Uterus (tissue), 4 donors: Measurements from ENCODE around the gene TMSB4X. TPM values are rescaled to one million over a fixed set of nuclear protein-coding genes. Genes with fewer than 3 reads are reported as not detected.

ENCODE experiments used
- DNase-seq, 2 donors: peaks; one replicate each; pipeline ENCODE4 v3.0.0-alpha.2; 2019 to 2020
- H3K27ac ChIP-seq, 2 donors: fragments of 200-600 bp; sonication (generic); 1 replicate in 1 of 2; 2 replicates in 1 of 2; pipeline ENCODE4 v1.5.1; 2016 to 2018
- H3K27me3 ChIP-seq, 2 donors: fragments of 200-600 bp; sonication (generic); one replicate each; pipeline ENCODE4 v1.5.1; 2018 to 2019; ENCODE audit warnings: control low read depth in 1 of 2
- H3K36me3 ChIP-seq, 2 donors: fragments of 200-600 bp; sonication (generic); one replicate each; pipeline ENCODE4 v1.5.1; 2019; ENCODE audit warnings: control low read depth in 1 of 2
- H3K4me1 ChIP-seq, 2 donors: fragments of 200-600 bp; sonication (generic); one replicate each; pipeline ENCODE4 v1.5.1; 2018 to 2019; ENCODE audit warnings: control low read depth in 1 of 2
- H3K4me3 ChIP-seq, 2 donors: fragments of 200-600 bp; sonication (generic); 1 replicate in 1 of 2; 2 replicates in 1 of 2; pipeline ENCODE4 v1.5.1; 2018 to 2019; ENCODE audit warnings: mild to moderate bottlenecking in 1 of 2
- H3K9me3 ChIP-seq, 2 donors: fragments of 200-600 bp; sonication (generic); one replicate each; pipeline ENCODE4 v1.5.1; 2019; ENCODE audit warnings: control low read depth in 1 of 2
- CTCF ChIP-seq, 4 experiments: fragments of 200-600 bp in 2 of 4; fragments of 450-650 bp in 2 of 4; sonication (generic) in 2 of 4; IDR thresholded peaks; one replicate each; pipeline ENCODE4 v1.5.1; 2016 to 2019; ENCODE audit warnings: antibody characterized with exemption in 4 of 4, mild to moderate bottlenecking in 2 of 4, moderate library complexity in 1 of 4
- POLR2A ChIP-seq, 2 donors: fragments of 450-650 bp; IDR thresholded peaks; one replicate each; pipeline ENCODE4 v1.6.1; 2016; ENCODE audit warnings: antibody characterized with exemption in 2 of 2, mild to moderate bottlenecking in 1 of 2, moderate library complexity in 1 of 2
- intact Hi-C: fragments of 100-400 bp; cut with DNase I; formaldehyde crosslinking; loops from one replicate; pipeline ENCODE4 v1.15.1; 2023; ENCODE audit warnings: low total_unique reads
- total RNA-seq, 4 donors: library from RNA; depleted of rRNA in 3 of 4; stranded (reverse); fragments of >200 nt in 3 of 4; gene quantifications; one replicate each; pipeline versions ENCODE4 v1.1.0 to v1.2.4, GENCODE V29; 2014 to 2023
- donor health status: DM: yes; HTN: yes; CAD: no.

Gene TMSB4X
- total RNA-seq, 4 donors from 2014 or later, result 2,867 to 6,849 (median 3,091) TPM

GRCh38 chrX:12989461-12989860 is 14.6 kb downstream of the TMSB4X start:
- TF ChIP-seq POLR2A (IDR thresholded peaks at IDR 0.05) (no peak), CTCF (IDR thresholded peaks at IDR 0.05) (no peak)
- no peak overlapping the region for H3K27ac ChIP-seq
- intact Hi-C loops, result no loop called here

GRCh38 chrX:12991575-12991974 is 16.7 kb downstream of the TMSB4X start:
- Histone ChIP-seq H3K27me3 (no peaks in the 10 kb centered on the region), H3K4me3 (no peak overlapping the region), H3K27ac (no peak overlapping the region), H3K36me3 (no peaks in the 10 kb centered on the region), H3K9me3 (no peaks in the 10 kb centered on the region), H3K4me1 (no peaks in the 10 kb centered on the region)
- DNase-seq, result no peak
- intact Hi-C loops, result no loop called here
- TF ChIP-seq POLR2A (IDR thresholded peaks at IDR 0.05), result no peak
- no peak for TF ChIP-seq CTCF (IDR thresholded peaks at IDR 0.05)

More at GRCh38 chrX:12989461-12989860, 14.6 kb downstream of the TMSB4X start:
- H3K27me3 ChIP-seq, result no peaks in the 10 kb centered on the region
- H3K4me3 ChIP-seq, result no peak overlapping the region
- no peak for DNase-seq
- no peaks in the 10 kb centered on the region for H3K4me1 ChIP-seq
- no peaks in the 10 kb centered on the region for H3K9me3 ChIP-seq
- no peaks in the 10 kb centered on the region for H3K36me3 ChIP-seq

GRCh38 chrX:12992544-12993118 is 17.7 kb downstream of the TMSB4X start:
- Histone ChIP-seq H3K4me3 (no peak overlapping the region), H3K36me3 (no peaks in the 10 kb centered on the region), H3K27ac (peak overlapping the region in 1 of 2 donors; percentile 19), H3K27me3 (no peaks in the 10 kb centered on the region), H3K9me3 (no peaks in the 10 kb centered on the region), H3K4me1 (no peaks in the 10 kb centered on the region)
- intact Hi-C loops, result no loop called here
- no peak for DNase-seq
- TF ChIP-seq POLR2A (IDR thresholded peaks at IDR 0.05), result no peak

GRCh38 chrX:12993826-12994225 is 18.9 kb downstream of the TMSB4X start:
- no peak for TF ChIP-seq CTCF (IDR thresholded peaks at IDR 0.05)
- no peak for TF ChIP-seq POLR2A (IDR thresholded peaks at IDR 0.05)
- Histone ChIP-seq H3K9me3 (no peaks in the 10 kb centered on the region), H3K4me3 (no peak overlapping the region), H3K27me3 (no peaks in the 10 kb centered on the region), H3K36me3 (no peaks in the 10 kb centered on the region), H3K4me1 (no peaks in the 10 kb centered on the region), H3K27ac (no peak overlapping the region)
- DNase-seq, result no peak
- intact Hi-C loops, result no loop called here

- intact Hi-C loops, result no loop called here
- no peak for DNase-seq
Observed at GRCh38 chrX:12994321-12994720, 19.4 kb downstream of the TMSB4X start.

More at GRCh38 chrX:12994321-12994720, 19.4 kb downstream of the TMSB4X start:
- Histone ChIP-seq H3K36me3 (no peaks in the 10 kb centered on the region), H3K27me3 (no peaks in the 10 kb centered on the region), H3K9me3 (no peaks in the 10 kb centered on the region), H3K4me1 (no peaks in the 10 kb centered on the region), H3K27ac (no peak overlapping the region), H3K4me3 (no peak overlapping the region)
- TF ChIP-seq CTCF (IDR thresholded peaks at IDR 0.05) (no peak), POLR2A (IDR thresholded peaks at IDR 0.05) (no peak)
